Stimulated activated CD4-positive, alpha-beta T cell treated with anti-CD3 and anti-CD28 coated beads, TNF-alpha, amount 100 ng/mL, for 1 hour (primary cell): Measurements from ENCODE around the gene IL1A.
A peak's percentile ranks its signal among the peaks of the same experiment; 100 is the strongest.

Experiments
- DNase-seq, 3 donors: peaks; one replicate each; pipeline ENCODE4 v3.0.0-alpha.2; 2020; ENCODE audit warnings: low read depth in 3 of 3, low spot score in 1 of 3

The IL1A gene

GRCh38 chr2:112728029-112728362, 56.3 kb downstream of the IL1A start:
- no peak for DNase-seq

GRCh38 chr2:112727276-112728028, 56.8 kb downstream of the IL1A start:
- DNase-seq: no peak

GRCh38 chr2:112726487-112727190, 57.7 kb downstream of the IL1A start:
- DNase-seq: peak; percentile 53 to 82 (median 75)

- no peak for DNase-seq
Measured at GRCh38 chr2:112725545-112726457, 58.5 kb downstream of the IL1A start.

- DNase-seq: no peak
Measured at GRCh38 chr2:112724591-112725525, 59.4 kb downstream of the IL1A start.

- no peak for DNase-seq
Measured at GRCh38 chr2:112723995-112724394, 60.3 kb downstream of the IL1A start.
